UCSD-AML1 (cell line): ENCODE data around the gene METAP1D.
"Not testable (repeated sequence)": the region's sequence is repeated elsewhere in the genome, so short reads cannot be mapped to it uniquely, and the experiment has no call there.

Experiments used
- DNase-seq: peaks from one replicate; lab custom pipeline; 2025; ENCODE audit not compliant: unreplicated experiment; lab: John Stamatoyannopoulos, UW

METAP1D gene

DNA sequence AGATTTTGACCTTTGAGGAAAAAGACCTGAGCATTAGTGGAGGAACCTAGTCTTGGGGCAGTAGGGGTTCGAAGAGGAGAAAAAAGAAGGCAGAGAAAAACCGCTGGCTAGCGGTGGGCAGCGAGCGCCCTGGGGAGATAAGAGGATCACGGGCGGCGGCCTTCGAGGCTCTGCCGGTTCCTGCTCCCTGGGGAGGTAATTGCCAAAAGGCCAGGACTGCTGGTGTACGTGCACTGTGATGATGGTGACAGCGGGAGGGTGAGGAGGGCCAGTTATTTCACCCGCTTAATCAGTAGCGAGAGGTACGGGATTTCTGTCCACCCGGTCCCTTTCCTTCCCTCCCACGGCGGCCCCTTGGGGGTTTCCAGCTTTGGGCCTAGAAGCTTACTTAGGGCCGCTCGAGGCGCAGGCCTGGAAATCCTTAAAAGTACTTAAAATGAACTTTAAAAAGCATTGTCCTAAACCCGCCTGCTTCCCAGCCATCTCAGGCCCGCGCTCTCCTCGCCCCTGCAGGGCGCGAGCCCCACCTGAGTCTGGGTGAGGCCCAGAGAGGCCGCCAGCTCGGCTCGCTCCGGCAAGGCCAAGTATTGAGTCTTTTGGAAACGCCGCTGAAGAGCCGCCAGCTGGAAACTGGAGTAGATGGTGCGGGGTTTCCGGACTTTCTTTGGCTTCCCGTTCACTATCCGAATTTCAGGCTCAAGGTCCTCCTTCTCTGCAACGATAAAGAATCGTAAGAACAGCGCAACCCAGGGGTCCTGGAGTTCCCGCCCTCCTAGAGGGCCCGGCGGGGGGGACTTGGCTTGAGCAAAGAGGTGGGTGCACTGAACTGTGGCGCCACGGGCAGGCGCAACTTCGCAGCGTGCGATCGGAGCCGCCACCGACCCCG lies 101.4 kb downstream of the METAP1D start:
- DNase-seq, result no peak

DNA sequence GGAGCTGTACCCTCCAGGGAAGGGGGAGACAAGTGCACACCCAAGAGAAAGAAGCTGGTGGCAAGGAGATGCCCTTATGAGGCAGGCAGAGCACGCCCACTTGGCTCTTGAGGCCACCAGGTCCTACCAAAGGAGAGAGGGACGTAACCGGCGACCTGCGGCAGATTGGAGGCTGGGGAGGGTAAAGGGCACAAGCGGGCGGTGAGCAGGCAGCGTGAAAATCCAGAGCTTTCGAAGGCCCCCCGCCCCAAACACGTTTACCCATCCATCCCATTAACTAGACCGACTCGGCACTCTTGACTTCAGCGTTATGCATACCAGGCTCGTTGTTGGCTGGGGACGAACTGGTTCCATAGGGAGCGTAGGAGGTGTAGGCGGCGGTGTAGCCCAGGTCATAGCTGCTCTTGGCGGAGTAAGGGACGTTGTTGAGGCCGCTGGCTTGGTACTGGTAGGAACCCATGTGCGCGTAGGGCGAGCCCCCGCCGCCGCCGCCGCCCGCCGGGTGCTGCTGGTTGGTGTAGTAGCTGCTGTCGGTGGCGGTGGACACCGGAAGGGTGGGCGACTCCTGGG lies 102.2 kb downstream of the METAP1D start:
- peak; percentile 65 for DNase-seq

DNA sequence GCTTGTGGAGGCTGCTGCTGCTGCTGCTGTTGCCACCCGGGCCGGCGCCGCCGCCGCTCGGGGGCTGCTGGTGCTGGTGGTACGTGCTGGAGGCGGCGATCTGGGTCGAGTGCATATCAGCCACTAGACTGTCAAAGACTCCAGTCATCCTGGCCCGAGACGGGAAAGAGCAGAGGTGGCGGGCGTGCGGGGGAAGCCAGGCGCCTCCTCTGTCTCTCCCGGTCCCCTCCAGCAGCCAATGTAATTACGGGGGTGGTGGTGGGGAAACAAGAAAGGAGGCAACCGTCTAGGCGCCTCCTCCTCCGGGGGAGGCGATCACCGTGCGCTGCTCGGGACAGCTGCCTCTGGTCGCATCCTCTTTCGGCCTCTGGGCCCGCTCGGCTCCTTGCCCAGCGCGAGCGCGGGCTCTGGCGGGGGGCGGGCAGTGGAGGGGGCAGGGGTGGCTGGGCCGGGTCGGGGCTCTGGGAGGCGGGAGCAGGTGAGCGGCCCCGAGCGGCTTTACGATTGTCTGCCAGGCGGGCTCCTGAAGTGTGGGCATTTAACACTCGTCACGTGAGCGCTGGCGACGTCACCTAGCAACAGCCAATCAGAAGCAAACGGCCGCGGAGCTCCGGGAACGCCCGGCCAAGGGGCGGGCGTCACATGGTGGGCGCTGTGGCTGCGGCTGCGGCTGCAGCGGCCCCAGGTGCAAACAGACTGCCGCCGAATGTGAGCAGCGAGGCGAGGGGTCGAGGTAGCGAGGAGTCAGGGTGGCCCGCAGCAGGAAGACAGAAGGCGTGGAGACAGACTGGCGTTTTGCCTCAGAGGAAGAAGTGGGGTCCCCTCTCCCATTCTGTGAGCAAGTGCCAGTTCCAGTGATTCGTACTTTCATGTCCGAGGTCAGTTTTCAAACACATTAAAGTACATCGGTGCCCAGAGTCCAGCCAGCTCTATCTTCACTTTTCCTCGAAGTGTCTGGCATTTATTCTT lies 102.9 kb downstream of the METAP1D start, which contains the start of gene DLX2:
Gene DLX2 (minus strand): TSS at position 510 of the 969 bp plus-strand sequence. CDS start 362 bp downstream, at position 148.
- DNase-seq, result peak; percentile 87

- DNase-seq, result peak; percentile 84
Observed at GRCh38 chr2:172103471-172104272, 103.9 kb downstream of the METAP1D start.

GRCh38 chr2:172105471-172106107 lies 105.8 kb downstream of the METAP1D start:
- DNase-seq, result no peak

- peak; percentile 77 for DNase-seq
Observed at GRCh38 chr2:172106108-172106961, 106.6 kb downstream of the METAP1D start.

GRCh38 chr2:172107690-172108586 lies 108.2 kb downstream of the METAP1D start:
- DNase-seq, result no peak

DNA sequence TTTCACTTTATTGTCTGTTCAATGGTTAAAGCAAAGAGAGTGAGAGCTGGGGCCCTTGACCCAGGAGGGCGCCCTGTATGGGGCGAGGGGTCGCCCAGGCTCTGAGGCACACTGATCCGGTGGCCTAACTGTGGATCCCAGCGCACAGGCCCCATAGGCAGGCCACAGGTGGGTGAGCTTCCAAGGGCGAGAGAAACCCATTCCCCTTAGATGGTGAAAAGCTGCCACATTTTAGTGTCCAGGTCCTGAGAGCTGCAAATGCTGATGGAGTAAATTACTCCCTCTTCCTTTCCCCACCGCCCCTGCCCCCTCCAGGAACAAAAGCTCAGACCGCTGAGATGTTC lies 108.8 kb downstream of the METAP1D start:
- DNase-seq, result no peak

DNA sequence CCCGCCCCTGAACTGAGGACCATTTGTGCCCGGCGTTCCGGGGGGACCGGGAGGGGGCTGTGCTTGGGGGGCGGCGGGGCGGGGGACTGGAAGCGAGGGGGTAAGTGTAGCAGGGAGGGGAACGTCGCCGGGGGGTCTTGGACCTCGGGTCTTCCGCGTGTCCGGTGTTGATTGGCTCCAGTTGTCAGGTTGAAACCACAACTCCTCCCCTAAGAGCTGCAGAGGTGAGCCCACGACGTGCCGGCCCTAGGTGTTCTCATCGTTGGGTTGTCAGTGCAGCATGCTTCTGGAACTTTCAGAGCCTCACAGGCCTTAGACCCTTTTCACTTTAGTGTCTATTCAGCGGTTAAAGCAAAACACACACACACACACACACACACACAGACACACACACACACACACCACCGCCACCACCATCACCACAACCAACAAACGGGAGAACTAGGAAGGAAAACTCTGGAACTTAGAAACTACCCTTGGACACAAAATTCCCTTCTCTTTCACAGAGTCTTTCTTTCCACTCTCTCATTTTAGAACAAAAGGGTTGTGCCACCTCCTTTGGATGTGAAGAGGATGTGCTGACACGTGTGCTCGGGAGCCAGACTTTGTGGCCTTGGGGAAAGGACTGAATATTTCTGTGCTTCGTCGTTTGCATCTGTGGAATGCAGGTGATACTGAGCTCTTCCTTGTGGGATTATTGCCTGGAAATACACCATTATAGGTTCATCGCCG lies 109.7 kb downstream of the METAP1D start:
- no peak for DNase-seq

GRCh38 chr2:172109988-172110811 lies 110.4 kb downstream of the METAP1D start:
- no peak for DNase-seq

- DNase-seq, result no peak
Observed at GRCh38 chr2:172113617-172114016, 113.9 kb downstream of the METAP1D start.

- not testable (repeated sequence) for DNase-seq
Observed at GRCh38 chr2:172114176-172114575, 114.4 kb downstream of the METAP1D start.

DNA sequence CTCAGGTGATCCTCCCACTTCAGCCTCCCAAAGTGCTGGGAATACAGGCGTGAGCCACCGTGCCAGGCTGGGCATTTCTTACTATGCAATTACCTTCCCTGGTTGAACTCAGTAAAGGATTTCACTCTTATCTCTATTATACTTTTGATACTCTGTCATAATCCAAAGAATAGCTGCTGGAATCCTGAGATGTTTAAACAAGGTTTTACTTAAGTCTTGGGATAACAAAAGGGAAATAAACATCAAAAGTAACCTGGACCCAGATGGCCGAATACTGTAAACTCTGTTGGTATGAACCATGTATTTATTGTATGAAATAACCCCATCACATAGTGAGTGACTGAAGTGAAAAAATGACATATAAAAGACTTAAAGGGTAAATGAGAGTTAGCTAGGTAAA lies 114.8 kb downstream of the METAP1D start:
- DNase-seq, result no peak

GRCh38 chr2:172116107-172116506 lies 116.4 kb downstream of the METAP1D start:
- DNase-seq, result no peak

DNA sequence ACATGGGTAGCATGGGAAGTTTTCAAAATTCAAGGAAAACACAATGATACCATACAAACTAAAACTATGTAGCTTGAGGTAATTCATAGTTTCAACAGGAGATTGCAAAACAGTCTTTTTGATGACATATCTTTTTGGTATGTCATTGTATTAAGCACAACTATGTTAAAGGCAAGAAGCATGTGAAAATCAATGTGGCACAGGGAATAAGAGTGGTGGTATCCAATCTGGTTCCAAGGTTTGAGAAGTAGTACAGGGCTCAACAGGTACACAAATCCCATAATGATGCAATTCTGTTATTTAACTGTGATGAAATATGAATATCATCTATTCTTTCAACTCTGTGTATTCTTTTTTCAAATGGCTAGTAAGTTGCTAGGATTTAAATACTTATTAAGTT lies 119.3 kb downstream of the METAP1D start:
- no peak for DNase-seq

DNA sequence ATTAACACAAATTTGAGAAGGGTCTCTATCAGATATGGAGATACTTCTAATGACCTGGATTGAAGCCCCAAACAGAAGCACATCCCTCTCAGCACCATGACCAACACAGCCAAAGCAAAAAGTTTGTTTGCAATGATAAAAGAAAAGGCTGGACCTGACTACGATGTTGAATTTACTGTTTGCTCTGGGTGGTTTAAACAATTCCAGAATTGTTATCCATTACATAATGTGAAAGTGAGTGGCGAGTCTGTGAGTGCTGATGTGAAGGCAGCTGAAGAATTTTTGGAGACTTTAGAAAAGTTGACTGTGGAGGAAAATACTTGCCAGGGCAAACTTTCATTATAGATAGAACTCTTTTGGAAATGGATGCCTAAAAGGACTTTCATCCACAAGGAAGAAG lies 120.4 kb downstream of the METAP1D start:
- no peak for DNase-seq

GRCh38 chr2:172128484-172128883 lies 128.7 kb downstream of the METAP1D start:
- no peak for DNase-seq
